Islet of Langerhans (tissue), 1 donor: ENCODE measurements around the gene LFNG.

ENCODE experiments used
- FAIRE-seq: peaks from one replicate; lab custom pipeline; 2011; peaks lifted over from hg19 to GRCh38; lab: Jason Lieb, UNC

LFNG gene

GRCh38 chr7:2517678-2518507 is 1.7 kb upstream of the LFNG start:
- no peak for FAIRE-seq

GRCh38 chr7:2518737-2519118 is 846 bp upstream of the LFNG start:
- FAIRE-seq: no peak

GRCh38 chr7:2520131-2520760 is 672 bp downstream of the LFNG start:
- no peak for FAIRE-seq

GRCh38 chr7:2520761-2521290 is 1.3 kb downstream of the LFNG start:
- FAIRE-seq: no peak

- FAIRE-seq: no peak
Measured at GRCh38 chr7:2521341-2521745, 1.8 kb downstream of the LFNG start.

GRCh38 chr7:2521952-2522591 is 2.5 kb downstream of the LFNG start:
- FAIRE-seq: no peak

- no peak for FAIRE-seq
Measured at GRCh38 chr7:2522780-2523433, 3.3 kb downstream of the LFNG start.

GRCh38 chr7:2523461-2523936 is 3.9 kb downstream of the LFNG start:
- FAIRE-seq: no peak

- no peak for FAIRE-seq
Measured at GRCh38 chr7:2523941-2524807, 4.6 kb downstream of the LFNG start.

GRCh38 chr7:2524808-2525657 is 5.5 kb downstream of the LFNG start:
- no peak for FAIRE-seq

GRCh38 chr7:2525658-2526630 is 6.4 kb downstream of the LFNG start:
- FAIRE-seq: no peak

GRCh38 chr7:2526659-2527504 is 7.3 kb downstream of the LFNG start:
- no peak for FAIRE-seq

- FAIRE-seq: no peak
Measured at GRCh38 chr7:2527505-2528467, 8.2 kb downstream of the LFNG start.

GRCh38 chr7:2528481-2529095 is 9.0 kb downstream of the LFNG start:
- no peak for FAIRE-seq

- FAIRE-seq: no peak
Measured at GRCh38 chr7:2529161-2530070, 9.8 kb downstream of the LFNG start.
